Activated CD8-positive, alpha-beta memory T cell treated with anti-CD3 and anti-CD28 coated beads for 48 hours (primary cell): Measurements from ENCODE around the gene CDCA7.
"Not testable (repeated sequence)": the region's sequence is repeated elsewhere in the genome, so short reads cannot be mapped to it uniquely, and the experiment has no call there.

ENCODE experiments used
- DNase-seq, 3 experiments: peaks; one replicate each; pipeline ENCODE4 v3.0.0-alpha.2; 2020; ENCODE audit warnings: low read depth in 2 of 3, low spot score in 2 of 3

CDCA7 gene

DNA sequence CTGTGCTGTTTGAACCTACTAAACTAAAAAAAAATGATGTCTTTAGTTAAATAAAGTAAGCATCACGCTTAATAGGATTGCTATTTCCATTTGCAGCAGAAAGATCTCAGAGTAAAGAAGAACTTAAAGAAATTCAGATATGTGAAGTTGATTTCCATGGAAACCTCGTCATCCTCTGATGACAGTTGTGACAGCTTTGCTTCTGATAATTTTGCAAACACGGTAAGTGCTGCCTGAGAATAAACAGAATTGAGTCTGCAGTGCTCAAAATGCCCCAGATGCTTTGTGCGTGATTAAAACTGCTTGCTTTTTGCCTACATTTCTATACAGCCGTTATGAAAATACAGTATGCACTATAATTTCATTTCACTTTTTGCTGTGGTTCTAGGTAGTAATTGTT is 3.9 kb downstream of the CDCA7 start:
- DNase-seq, result no peak

DNA sequence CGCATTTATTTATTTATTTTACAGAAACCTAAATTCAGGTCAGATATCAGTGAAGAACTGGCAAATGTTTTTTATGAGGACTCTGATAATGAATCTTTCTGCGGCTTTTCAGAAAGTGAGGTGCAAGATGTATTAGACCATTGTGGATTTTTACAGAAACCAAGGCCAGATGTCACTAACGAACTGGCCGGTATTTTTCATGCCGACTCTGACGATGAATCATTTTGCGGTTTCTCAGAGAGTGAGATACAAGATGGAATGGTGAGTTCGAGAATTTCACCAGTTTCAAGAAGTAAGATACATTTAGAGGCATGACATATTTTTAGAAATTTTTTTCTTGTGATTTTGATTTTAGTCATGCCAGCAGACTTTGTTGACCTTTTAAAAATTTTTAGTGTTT is 4.6 kb downstream of the CDCA7 start:
- no peak for DNase-seq

DNA sequence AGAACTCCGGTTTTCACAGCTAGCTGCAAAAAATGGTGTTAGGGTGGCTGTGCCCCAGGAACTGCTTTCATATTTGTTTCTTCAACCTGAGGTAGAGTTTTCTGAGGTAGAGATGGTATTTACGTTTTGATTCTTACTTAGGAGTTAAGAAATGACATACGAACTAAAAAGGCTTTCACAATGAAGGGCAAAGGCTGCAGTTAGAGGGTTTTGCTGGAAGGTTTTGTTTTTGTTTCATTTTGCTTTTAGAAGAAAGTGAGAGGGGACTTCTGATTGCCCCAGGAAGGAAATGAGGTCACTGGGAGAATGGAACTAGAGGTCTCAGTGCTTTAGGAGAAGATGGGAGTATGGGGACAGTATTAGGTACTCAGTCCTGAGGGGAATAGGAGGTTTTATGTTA is 15.5 kb downstream of the CDCA7 start:
- DNase-seq, result no peak

- DNase-seq, result no peak
These were observed 16.4 kb downstream of the CDCA7 start for GRCh38 chr2:173371023-173371422.

GRCh38 chr2:173373290-173373689 is 18.6 kb downstream of the CDCA7 start:
- no peak for DNase-seq

DNA sequence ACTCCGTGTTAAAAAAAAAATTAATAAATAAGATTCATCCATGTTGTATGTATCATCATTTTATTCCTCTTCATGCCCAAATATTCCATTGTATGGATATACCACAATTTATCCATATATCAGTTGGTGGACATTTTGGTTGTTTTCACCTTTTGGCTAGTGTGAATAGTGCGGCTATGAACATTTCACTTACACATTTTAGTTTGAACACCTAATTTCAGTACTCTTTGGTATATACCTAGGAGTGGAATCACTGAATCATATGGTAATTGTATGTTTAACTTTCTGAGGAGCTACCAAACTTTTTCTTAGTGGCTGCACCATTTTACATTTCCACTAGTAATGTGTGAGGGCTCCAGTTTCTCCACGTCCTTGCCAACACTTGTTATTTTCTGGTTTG is 20.0 kb downstream of the CDCA7 start:
- DNase-seq, result no peak

- not testable (repeated sequence) for DNase-seq
These were observed 30.9 kb downstream of the CDCA7 start for GRCh38 chr2:173385534-173385933.

- no peak for DNase-seq
These were observed 31.5 kb downstream of the CDCA7 start for GRCh38 chr2:173386021-173386737.

- DNase-seq, result no peak
These were observed 32.0 kb downstream of the CDCA7 start for GRCh38 chr2:173386738-173387065.

DNA sequence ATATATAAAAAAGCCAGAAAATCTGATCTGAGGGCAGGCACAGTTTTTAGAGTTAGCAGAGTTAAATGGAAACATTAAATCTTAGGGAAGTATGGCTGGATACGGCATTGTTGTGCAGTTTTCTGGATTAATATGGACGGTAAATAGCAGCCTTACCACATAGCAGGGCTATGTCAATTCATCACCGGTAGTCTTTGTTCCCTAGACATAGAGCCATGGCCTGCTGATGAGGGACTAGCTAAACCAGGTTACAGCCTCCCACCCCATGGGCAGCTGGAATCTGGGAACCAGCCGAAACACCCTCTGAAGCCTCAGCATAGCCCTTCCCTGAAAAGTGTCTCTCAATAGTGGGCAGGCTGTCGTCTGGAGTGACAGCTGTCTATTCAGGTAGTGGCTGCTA is 32.4 kb downstream of the CDCA7 start:
- DNase-seq, result no peak

DNA sequence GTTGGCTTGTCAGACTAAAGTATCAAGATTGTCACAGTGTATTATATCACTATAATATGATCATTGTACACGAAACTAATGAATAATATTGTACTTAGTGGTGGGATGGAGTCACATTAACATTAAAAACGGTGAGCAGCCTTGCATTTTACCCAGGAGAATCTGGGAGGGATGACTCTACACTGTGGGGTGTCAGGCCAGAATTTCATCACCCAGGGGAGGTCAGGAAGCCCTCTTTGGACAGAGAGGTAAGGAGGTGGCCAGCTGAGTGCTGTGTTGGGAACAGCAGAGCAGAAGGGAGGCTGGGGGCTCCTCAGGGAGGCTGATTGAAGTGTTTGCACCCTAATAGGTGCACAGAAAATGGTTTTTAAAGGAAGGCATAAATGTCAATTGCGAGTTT is 33.0 kb downstream of the CDCA7 start:
- no peak for DNase-seq

GRCh38 chr2:173388795-173389194 is 34.1 kb downstream of the CDCA7 start:
- DNase-seq, result no peak

GRCh38 chr2:173390036-173390435 is 35.4 kb downstream of the CDCA7 start:
- no peak for DNase-seq

DNA sequence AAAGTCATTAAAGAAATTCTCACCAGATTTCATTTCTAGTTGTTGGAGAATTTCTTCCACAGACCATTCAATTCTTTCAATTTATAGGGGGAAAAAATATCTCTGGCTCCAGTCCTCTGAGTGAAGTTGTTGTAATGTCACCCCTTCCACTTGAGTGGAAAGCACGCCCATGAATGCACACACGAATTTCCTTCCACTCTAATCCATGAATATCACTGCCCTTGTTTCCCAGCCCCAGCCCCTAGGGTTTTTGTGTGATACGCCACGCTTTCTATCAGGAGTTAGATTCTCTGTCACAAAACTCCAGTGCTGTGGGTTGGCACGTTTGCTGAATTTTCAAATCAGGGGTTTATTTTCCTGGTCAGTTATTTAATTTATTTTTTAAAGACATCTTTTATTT is 38.1 kb downstream of the CDCA7 start:
- no peak for DNase-seq

DNA sequence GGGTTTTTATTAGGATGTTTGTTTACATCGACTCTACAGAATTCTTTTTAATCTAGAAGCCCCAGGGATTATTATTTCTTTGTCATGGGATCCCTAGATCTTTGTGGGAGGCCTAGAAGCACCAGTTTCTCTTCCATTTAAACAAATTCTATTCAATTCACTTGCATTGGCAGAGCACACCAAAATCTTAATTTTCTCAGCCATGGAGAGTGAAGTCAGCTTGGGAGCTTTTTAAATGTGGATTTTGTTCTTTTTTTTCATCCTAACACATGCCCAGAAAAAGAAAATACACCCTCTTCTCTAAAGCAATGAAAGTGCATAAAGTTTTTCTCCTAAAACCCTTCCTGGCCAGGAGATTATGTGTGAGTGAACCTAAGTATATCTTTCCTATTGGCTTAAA is 38.5 kb downstream of the CDCA7 start:
- DNase-seq, result no peak

DNA sequence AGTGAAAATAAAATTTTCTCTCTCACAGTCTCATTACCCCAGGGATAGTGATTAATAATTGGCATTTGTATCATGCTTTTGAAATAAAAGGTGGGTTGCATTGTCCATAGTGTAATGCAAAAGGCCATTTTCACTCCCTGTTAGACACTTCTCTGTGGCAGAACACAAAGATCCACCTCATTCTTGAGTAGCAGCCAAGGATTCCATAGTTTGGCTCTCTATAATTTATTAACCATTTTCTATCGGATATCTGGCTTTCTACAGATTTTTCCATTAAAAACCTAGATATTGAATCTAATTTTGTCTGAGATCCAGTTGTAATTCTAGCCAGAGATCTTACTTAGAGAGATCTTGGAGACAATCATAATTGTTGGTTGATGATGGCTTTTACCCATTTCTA is 39.0 kb downstream of the CDCA7 start:
- DNase-seq, result no peak

DNA sequence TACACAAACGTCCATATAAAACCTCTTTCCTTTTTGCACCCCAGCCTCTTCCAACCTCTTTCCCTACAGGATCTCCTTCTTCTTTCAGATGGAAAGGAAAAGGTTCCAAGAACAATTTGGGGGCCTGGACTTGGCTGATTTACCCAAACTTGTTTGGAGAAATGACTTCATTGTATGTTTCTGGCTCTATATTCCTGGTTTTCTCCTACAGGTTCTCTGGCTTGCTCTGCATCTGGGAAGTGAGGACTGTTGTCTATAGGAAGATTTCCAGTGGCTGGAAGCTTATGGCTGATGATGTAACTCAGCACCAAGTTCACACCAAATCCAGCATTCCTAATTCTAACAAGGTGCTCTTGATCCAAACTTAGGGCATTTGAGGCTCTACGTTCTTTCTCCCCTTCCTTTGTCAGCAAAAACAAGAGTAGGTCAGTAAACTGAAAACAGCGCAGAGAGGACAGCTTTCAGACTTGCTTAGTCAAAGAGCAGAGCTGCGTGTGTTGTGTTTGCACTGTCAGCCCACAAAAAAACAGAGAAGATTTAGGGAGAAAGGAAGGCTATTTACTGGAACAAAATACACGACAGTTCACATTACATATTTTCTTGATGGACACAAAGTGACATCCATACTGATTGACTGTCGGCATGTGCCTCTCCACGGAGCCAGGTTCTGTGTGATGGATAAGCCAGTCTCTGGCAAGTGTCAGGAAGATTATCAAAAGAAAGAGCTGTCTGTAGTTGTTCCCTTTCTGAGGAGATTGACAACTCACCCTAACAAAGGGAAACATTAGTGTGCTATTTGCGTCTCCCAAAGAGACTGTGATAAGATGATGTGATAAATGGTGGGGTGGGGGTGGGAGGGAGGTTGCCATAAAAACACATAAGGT is 39.7 kb downstream of the CDCA7 start:
- DNase-seq, result no peak

DNA sequence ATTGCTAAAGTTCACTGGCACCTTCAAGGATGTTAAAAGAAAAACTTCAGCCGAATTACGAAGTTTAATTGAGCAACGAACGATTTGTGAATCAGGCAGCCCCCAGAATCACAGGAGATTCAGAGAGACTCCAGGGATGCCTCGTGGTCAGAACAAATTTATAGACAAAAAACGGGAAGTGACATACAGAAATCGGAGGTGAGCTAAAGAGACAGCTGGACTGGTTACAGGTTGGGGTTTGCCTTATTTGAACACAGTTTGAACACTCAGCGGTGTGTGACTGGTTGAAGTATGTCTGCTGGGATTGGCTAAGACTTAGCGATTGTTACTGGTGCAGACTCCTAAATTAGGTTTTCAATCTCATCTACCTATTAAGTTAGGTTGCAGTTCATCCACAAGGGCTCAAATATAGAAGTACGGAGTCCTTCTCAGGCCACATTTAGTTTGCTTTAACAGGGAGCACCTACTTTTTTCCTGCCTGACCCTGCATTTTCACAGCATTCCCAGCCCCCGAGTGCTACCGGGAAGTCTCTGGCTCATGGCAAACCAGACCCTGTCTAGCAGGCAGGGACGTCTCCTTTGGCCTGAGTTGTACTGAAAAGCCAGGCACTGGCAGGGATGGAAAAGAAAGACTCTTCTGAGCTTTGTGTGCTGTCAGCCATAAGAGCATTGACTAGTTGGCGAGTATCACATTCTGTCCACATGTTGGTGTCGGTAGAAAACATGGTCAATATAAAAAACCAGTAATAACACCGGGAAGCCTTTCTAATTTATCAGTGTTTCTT is 41.1 kb downstream of the CDCA7 start:
- DNase-seq, result no peak

- DNase-seq, result no peak
These were observed 42.9 kb downstream of the CDCA7 start for GRCh38 chr2:173397539-173397938.

GRCh38 chr2:173399229-173399628 is 44.6 kb downstream of the CDCA7 start:
- no peak for DNase-seq

DNA sequence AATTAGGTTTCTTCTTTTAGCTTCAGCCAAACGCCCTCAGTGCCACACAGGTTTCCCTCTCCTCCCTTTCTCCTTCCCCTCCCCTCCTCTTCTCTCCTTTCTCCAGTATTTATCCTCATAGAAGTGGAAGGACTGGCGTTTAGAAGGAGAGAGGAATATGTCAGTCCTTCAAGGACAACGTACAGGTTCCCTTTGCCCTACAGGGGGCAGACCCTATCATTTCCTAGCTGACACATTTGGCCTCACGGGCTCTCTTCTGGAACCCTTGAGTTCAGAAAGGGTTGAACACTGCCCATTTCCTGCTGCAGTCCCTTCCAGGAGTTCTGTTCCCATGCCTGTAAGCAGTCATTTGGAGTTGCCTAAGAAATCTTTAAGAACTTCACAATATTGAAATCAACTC is 46.1 kb downstream of the CDCA7 start:
- DNase-seq, result no peak
